Natural killer cell treated with Interleukin-12 subunit alpha and Interleukin-12 subunit beta and Interleukin-15 and Interleukin-18, amount 100 ng/mL, for 72 hours (primary cell): Measurements from ENCODE around the gene ZNRF3. TPM values are rescaled to one million over a fixed set of nuclear protein-coding genes. Genes with fewer than 3 reads are reported as not detected.
"Not testable (repeated sequence)": the region's sequence is repeated elsewhere in the genome, so short reads cannot be mapped to it uniquely, and the experiment has no call there.

Experiments used
- ATAC-seq, 2 donors: fragments of 150-1000 bp; cut with Tn5 transposase in 1 of 2; sonication (Bioruptor Pico), chemical (Tn5 transposase) in 1 of 2; 2 replicates each; pipeline ENCODE4 v1.10.0; 2021
- DNase-seq: peaks from one replicate; pipeline ENCODE4 v3.0.0; 2022; ENCODE audit warnings: low spot score
- H3K27ac Mint-ChIP-seq, 2 donors: 1 replicate in 1 of 2; 2 replicates in 1 of 2; pipeline ENCODE4 v1.8.0; 2022; ENCODE audit warnings: mixed read lengths in 2 of 2, mild to moderate bottlenecking in 1 of 2, moderate library complexity in 1 of 2
- H3K27me3 Mint-ChIP-seq, 2 donors: 1 replicate in 1 of 2; 2 replicates in 1 of 2; pipeline ENCODE4 v1.8.0; 2022; ENCODE audit warnings: mixed read lengths in 2 of 2
- H3K36me3 Mint-ChIP-seq: one replicate; pipeline ENCODE4 v1.8.0; 2022; ENCODE audit warnings: mixed read lengths
- H3K4me1 Mint-ChIP-seq, 2 donors: 1 replicate in 1 of 2; 2 replicates in 1 of 2; pipeline ENCODE4 v1.8.0; 2022; ENCODE audit warnings: low read depth in 2 of 2, mixed read lengths in 2 of 2, mild to moderate bottlenecking in 1 of 2
- H3K4me3 Mint-ChIP-seq: one replicate; pipeline ENCODE4 v1.8.0; 2022; ENCODE audit warnings: mixed read lengths
- H3K9me3 Mint-ChIP-seq: 2 replicates; pipeline ENCODE4 v1.8.0; 2022; ENCODE audit warnings: mixed read lengths
- total RNA-seq, 2 donors: library from RNA; stranded (reverse); gene quantifications; one replicate each; pipeline ENCODE4 v1.2.3, GENCODE V29; 2022

The ZNRF3 gene
- under 1 TPM; 0.61 to 0.64 TPM for total RNA-seq

- H3K36me3 Mint-ChIP-seq = no peaks in the 10 kb centered on the region
- H3K4me1 Mint-ChIP-seq = peaks cover 12 to 18% of the 10 kb centered on the region in 2 donors
- peaks cover 16 to 37% of the 10 kb centered on the region in 2 donors for H3K27me3 Mint-ChIP-seq
- ATAC-seq (peak; percentile 96 to 97), DNase-seq (peak; percentile 92)
- H3K9me3 Mint-ChIP-seq = no peaks in the 10 kb centered on the region
- H3K4me3 Mint-ChIP-seq = peak within 1 kb of the TSS; percentile 79
- H3K27ac Mint-ChIP-seq = no peak within 1 kb of the TSS
Observed at GRCh38 chr22:28882878-28883656, at the start of gene ZNRF3. Gene ZNRF3, plus strand, starts transcription at chr22:28883572. Its CDS starts 195 bp downstream, at chr22:28883767.

GRCh38 chr22:28835630-28836189 lies 47.7 kb upstream of the ZNRF3 start:
- no peak for DNase-seq
- Mint-ChIP-seq H3K27ac (no peak overlapping the region), H3K4me1 (peaks cover 24 to 25% of the 10 kb centered on the region in 2 donors), H3K4me3 (no peak overlapping the region), H3K9me3 (no peaks in the 10 kb centered on the region), H3K27me3 (no peaks in the 10 kb centered on the region), H3K36me3 (no peaks in the 10 kb centered on the region)
- ATAC-seq = no peak

- Mint-ChIP-seq H3K4me3 (no peak overlapping the region), H3K4me1 (peaks cover 13% of the 10 kb centered on the region in 2 donors), H3K27me3 (no peaks in the 10 kb centered on the region), H3K9me3 (no peaks in the 10 kb centered on the region), H3K36me3 (no peaks in the 10 kb centered on the region), H3K27ac (no peak overlapping the region)
- ATAC-seq = no peak
- no peak for DNase-seq
Observed at GRCh38 chr22:28837640-28838039, 45.7 kb upstream of the ZNRF3 start.

GRCh38 chr22:28838971-28839370 lies 44.4 kb upstream of the ZNRF3 start:
- no peak for DNase-seq
- H3K36me3 Mint-ChIP-seq = no peaks in the 10 kb centered on the region
- H3K9me3 Mint-ChIP-seq = no peaks in the 10 kb centered on the region
- H3K27me3 Mint-ChIP-seq = no peaks in the 10 kb centered on the region
- H3K27ac Mint-ChIP-seq = no peak overlapping the region
- ATAC-seq = no peak
- H3K4me3 Mint-ChIP-seq = no peak overlapping the region
- H3K4me1 Mint-ChIP-seq = peaks cover under 1% of the 10 kb centered on the region in 2 donors

GRCh38 chr22:28841111-28841510 lies 42.3 kb upstream of the ZNRF3 start:
- Mint-ChIP-seq H3K9me3 (no peaks in the 10 kb centered on the region), H3K36me3 (no peaks in the 10 kb centered on the region), H3K27me3 (peaks cover 0 to 2% of the 10 kb centered on the region in 2 donors), H3K27ac (no peak overlapping the region), H3K4me3 (no peak overlapping the region), H3K4me1 (no peaks in the 10 kb centered on the region)
- DNase-seq (no peak), ATAC-seq (no peak)

GRCh38 chr22:28843633-28844032 lies 39.7 kb upstream of the ZNRF3 start:
- Mint-ChIP-seq H3K4me1 (no peaks in the 10 kb centered on the region), H3K27ac (no peak overlapping the region), H3K4me3 (no peak overlapping the region), H3K9me3 (no peaks in the 10 kb centered on the region), H3K27me3 (peaks cover 0 to 2% of the 10 kb centered on the region in 2 donors), H3K36me3 (no peaks in the 10 kb centered on the region)
- DNase-seq (no peak), ATAC-seq (no peak)

- not testable (repeated sequence) for H3K4me1 Mint-ChIP-seq, H3K4me3 Mint-ChIP-seq, H3K27ac Mint-ChIP-seq, DNase-seq, H3K27me3 Mint-ChIP-seq, H3K36me3 Mint-ChIP-seq, ATAC-seq, H3K9me3 Mint-ChIP-seq
Observed at GRCh38 chr22:28844277-28844676, 39.1 kb upstream of the ZNRF3 start.

- no peak for DNase-seq
- Mint-ChIP-seq H3K4me3 (no peak overlapping the region), H3K27me3 (peaks cover 0 to 2% of the 10 kb centered on the region in 2 donors), H3K36me3 (no peaks in the 10 kb centered on the region), H3K27ac (no peak overlapping the region), H3K4me1 (no peaks in the 10 kb centered on the region), H3K9me3 (no peaks in the 10 kb centered on the region)
- no peak for ATAC-seq
Observed at GRCh38 chr22:28846994-28847393, 36.4 kb upstream of the ZNRF3 start.

- Mint-ChIP-seq H3K27ac (no peak overlapping the region), H3K4me3 (no peak overlapping the region), H3K9me3 (no peaks in the 10 kb centered on the region), H3K4me1 (no peaks in the 10 kb centered on the region), H3K27me3 (peaks cover 16 to 20% of the 10 kb centered on the region in 2 donors), H3K36me3 (no peaks in the 10 kb centered on the region)
- ATAC-seq = peak in 1 of 2 donors; percentile 61
- DNase-seq = no peak
Observed at GRCh38 chr22:28855355-28856094, 27.8 kb upstream of the ZNRF3 start.

- Mint-ChIP-seq H3K4me1 (no peaks in the 10 kb centered on the region), H3K36me3 (no peaks in the 10 kb centered on the region), H3K27me3 (peaks cover 16 to 20% of the 10 kb centered on the region in 2 donors), H3K27ac (no peak overlapping the region), H3K4me3 (no peak overlapping the region), H3K9me3 (no peaks in the 10 kb centered on the region)
- ATAC-seq (no peak), DNase-seq (no peak)
Observed at GRCh38 chr22:28856095-28856455, 27.3 kb upstream of the ZNRF3 start.

GRCh38 chr22:28857288-28857687 lies 26.1 kb upstream of the ZNRF3 start:
- no peak overlapping the region for H3K4me3 Mint-ChIP-seq

GRCh38 chr22:28864878-28865596 lies 18.3 kb upstream of the ZNRF3 start:
- no peaks in the 10 kb centered on the region for H3K4me1 Mint-ChIP-seq
- H3K9me3 Mint-ChIP-seq = no peaks in the 10 kb centered on the region
- no peak overlapping the region for H3K4me3 Mint-ChIP-seq
- H3K27me3 Mint-ChIP-seq = peaks cover 8 to 11% of the 10 kb centered on the region in 2 donors
- no peak for ATAC-seq
- H3K36me3 Mint-ChIP-seq = no peaks in the 10 kb centered on the region
- no peak for DNase-seq
- H3K27ac Mint-ChIP-seq = no peak overlapping the region

More at GRCh38 chr22:28857288-28857687, 26.1 kb upstream of the ZNRF3 start:
- no peak overlapping the region for H3K27ac Mint-ChIP-seq
- H3K4me1 Mint-ChIP-seq = no peaks in the 10 kb centered on the region
- ATAC-seq (no peak), DNase-seq (no peak)
- no peaks in the 10 kb centered on the region for H3K36me3 Mint-ChIP-seq
- peaks cover 16 to 20% of the 10 kb centered on the region in 2 donors for H3K27me3 Mint-ChIP-seq
- H3K9me3 Mint-ChIP-seq = no peaks in the 10 kb centered on the region

GRCh38 chr22:28867191-28867590 lies 16.2 kb upstream of the ZNRF3 start:
- Mint-ChIP-seq H3K9me3 (no peaks in the 10 kb centered on the region), H3K4me1 (no peaks in the 10 kb centered on the region), H3K27me3 (peaks cover 8 to 16% of the 10 kb centered on the region in 2 donors), H3K27ac (no peak overlapping the region), H3K36me3 (no peaks in the 10 kb centered on the region), H3K4me3 (no peak overlapping the region)
- DNase-seq (no peak), ATAC-seq (no peak)
